HG03159 (cell line): ENCODE results near the gene BHLHA9.
"Not testable (repeated sequence)": the region's sequence is repeated elsewhere in the genome, so short reads cannot be mapped to it uniquely, and the experiment has no call there.

ENCODE experiments used
- ATAC-seq: cut with Tn5 transposase; IDR thresholded peaks from one replicate; pipeline ENCODE4 v1.9.1; 2021; ENCODE audit warnings: mild to moderate bottlenecking, moderate library complexity; ENCODE audit not compliant: unreplicated experiment

BHLHA9 gene

GRCh38 chr17:1298606-1299005 lies 28.4 kb downstream of the BHLHA9 start:
- no peak for ATAC-seq

GRCh38 chr17:1299552-1300370 lies 29.5 kb downstream of the BHLHA9 start:
- no peak for ATAC-seq

GRCh38 chr17:1300371-1300905 lies 30.2 kb downstream of the BHLHA9 start:
- ATAC-seq = no peak

GRCh38 chr17:1301546-1301945 lies 31.3 kb downstream of the BHLHA9 start:
- no peak for ATAC-seq

- ATAC-seq = no peak
Measured at GRCh38 chr17:1302761-1303160, 32.5 kb downstream of the BHLHA9 start.

GRCh38 chr17:1304522-1304921 lies 34.3 kb downstream of the BHLHA9 start:
- no peak for ATAC-seq

GRCh38 chr17:1304962-1305563 lies 34.8 kb downstream of the BHLHA9 start:
- ATAC-seq = no peak

- not testable (repeated sequence) for ATAC-seq
Measured at GRCh38 chr17:1307829-1308228, 37.6 kb downstream of the BHLHA9 start.

- ATAC-seq = no peak
Measured at GRCh38 chr17:1312261-1312870, 42.1 kb downstream of the BHLHA9 start.

GRCh38 chr17:1313270-1314005 lies 43.2 kb downstream of the BHLHA9 start:
- ATAC-seq = no peak

GRCh38 chr17:1315409-1315808 lies 45.2 kb downstream of the BHLHA9 start:
- ATAC-seq = no peak

GRCh38 chr17:1315891-1316403 lies 45.7 kb downstream of the BHLHA9 start:
- ATAC-seq = no peak
